ENCODE measurements around the gene REXO1. TPM values are rescaled to one million over a fixed set of nuclear protein-coding genes. Genes with fewer than 3 reads are reported as not detected.

Gene REXO1
- total and polyA plus RNA-seq, 2 of the 13 experiments (the other 11 are each of a cell fraction or from before 2014, with no cell fraction given), result 5.0 to 11.2 TPM

GRCh38 chr19:1812426-1813191 lies 35.7 kb downstream of the REXO1 start (continued):
- no peak for TF ChIP-seq USF2 (IDR thresholded peaks at IDR 0.05; ENCODE audit: low read depth, low read length)
- TF ChIP-seq USF2 (CRISPR knock-in tag; IDR thresholded peaks at IDR 0.05; ENCODE audit: borderline replicate concordance), result no peak
- no peak; the same call in 1 of the 2 replicates for TF ChIP-seq ZNF12 (CRISPR knock-in tag; IDR thresholded peaks at IDR 0.05)
- TF ChIP-seq SRY (CRISPR knock-in tag; IDR thresholded peaks at IDR 0.05), result no peak; the same call in 1 of the 2 replicates
- no peak for TF ChIP-seq TOE1 (CRISPR knock-in tag; IDR thresholded peaks at IDR 0.05)
- peak; percentile 61 for TF ChIP-seq MAX (IDR thresholded peaks at IDR 0.05)
- TF ChIP-seq SMYD3 (CRISPR knock-in tag; IDR thresholded peaks at IDR 0.05), result no peak
- no peak for TF ChIP-seq HCFC1 (IDR thresholded peaks at IDR 0.05; ENCODE audit: low read depth, low read length)
- no peak for TF ChIP-seq ASH2L (IDR thresholded peaks at IDR 0.05; ENCODE audit: insufficient read length, low read depth, low read length)
- no peak for TF ChIP-seq IRF1 (CRISPR knock-in tag; IDR thresholded peaks at IDR 0.05; ENCODE audit: low read depth)
- TF ChIP-seq ZNF512B (CRISPR knock-in tag; IDR thresholded peaks at IDR 0.05; ENCODE audit: borderline replicate concordance), result no peak
- no peak for TF ChIP-seq ZC3H13 (CRISPR knock-in tag; IDR thresholded peaks at IDR 0.05)
- TF ChIP-seq HOXA7 (CRISPR knock-in tag; IDR thresholded peaks at IDR 0.05), result no peak
- TF ChIP-seq TRAFD1 (CRISPR knock-in tag; IDR thresholded peaks at IDR 0.05; ENCODE audit: borderline replicate concordance), result no peak
- TF ChIP-seq GLMP (CRISPR knock-in tag; IDR thresholded peaks at IDR 0.05; ENCODE audit: borderline replicate concordance), result no peak
- no peak for TF ChIP-seq ZNF83 (CRISPR knock-in tag; IDR thresholded peaks at IDR 0.05; ENCODE audit: borderline replicate concordance)
- 0 out of 2 replicates have a peak, but pooled peaks have one; percentile 28 for TF ChIP-seq HNF1B (CRISPR knock-in tag; IDR thresholded peaks at IDR 0.05)
- peak; percentile 36; the same call in 1 of the 2 replicates for TF ChIP-seq ISL2 (CRISPR knock-in tag; IDR thresholded peaks at IDR 0.05)

Measured in HepG2 (cell line).